Activated CD8-positive, alpha-beta T cell treated with anti-CD3 and anti-CD28 coated beads for 36 hours (primary cell): ENCODE data around the gene SURF4. TPM values are rescaled to one million over a fixed set of nuclear protein-coding genes. Genes with fewer than 3 reads are reported as not detected.

Experiments
- ATAC-seq: fragments of 200-7000 bp; cut with Tn5 transposase; one replicate; pipeline ENCODE4 v1.10.0; 2021; ENCODE audit warnings: mild to moderate bottlenecking, moderate library complexity
- CTCF ChIA-PET: fragments of 350-600 bp; sonication (Branson Sonifier 250); formaldehyde crosslinking; loops from one replicate; lab custom pipeline; 2021; ENCODE audit warnings: antibody characterized with exemption; lab: Charles Lee
- POLR2A ChIA-PET: fragments of 350-600 bp; sonication (Branson Sonifier 250); formaldehyde crosslinking; loops from one replicate; lab custom pipeline; 2021; ENCODE audit warnings: antibody characterized with exemption; lab: Charles Lee
- DNase-seq: peaks from one replicate; pipeline ENCODE4 v3.0.0-alpha.2; 2020
- H3K27ac Mint-ChIP-seq: one replicate; pipeline ENCODE4 v1.8.0; 2021; ENCODE audit warnings: mild to moderate bottlenecking, mixed read lengths
- H3K27me3 Mint-ChIP-seq: one replicate; pipeline ENCODE4 v1.8.0; 2021; ENCODE audit warnings: mixed read lengths
- H3K36me3 Mint-ChIP-seq: one replicate; pipeline ENCODE4 v1.8.0; 2021; ENCODE audit warnings: low read depth, mixed read lengths
- H3K4me1 Mint-ChIP-seq: one replicate; pipeline ENCODE4 v1.8.0; 2021; ENCODE audit warnings: low read depth, mixed read lengths
- H3K4me3 Mint-ChIP-seq: one replicate; pipeline ENCODE4 v1.8.0; 2021; ENCODE audit warnings: mild to moderate bottlenecking, moderate library complexity, mixed read lengths
- H3K9me3 Mint-ChIP-seq: one replicate; pipeline ENCODE4 v1.8.0; 2021; ENCODE audit warnings: mixed read lengths
- intact Hi-C: fragments of 100-400 bp; cut with micrococcal nuclease; formaldehyde crosslinking; loops from one replicate; pipeline ENCODE4 v1.10.0; 2022
- total RNA-seq, 2 experiments: library from RNA; stranded (reverse); gene quantifications; one replicate each; pipeline ENCODE4 v1.2.3, GENCODE V29; 2021
- TF ChIP-seq, protein P1 (sequence below): fragments of 200-600 bp; IDR thresholded peaks from one replicate; pipeline ENCODE4 v1.8.0; 2022; ENCODE audit warnings: antibody characterized with exemption, mild to moderate bottlenecking

SURF4 gene
- total RNA-seq, 2 experiments from 2014 or later, result 219 to 239 TPM

GRCh38 chr9:133357656-133358055 lies 18.2 kb downstream of the SURF4 start:
- Mint-ChIP-seq H3K4me3 (peak overlapping the region; percentile 77), H3K4me1 (peaks cover 64% of the 10 kb centered on the region), H3K27me3 (no peaks in the 10 kb centered on the region), H3K9me3 (no peaks in the 10 kb centered on the region), H3K27ac (peak overlapping the region; percentile 91), H3K36me3 (peaks cover 31% of the 10 kb centered on the region)
- CTCF ChIA-PET, result interaction anchor here (1.4 to 4.8 kb wide), 5 partner anchors 9 to 19 kb away, joined by 4 to 38 read pairs (median 6); partner anchors contain the start of genes MED22, RPL7A and STKLD1
- no peak for ATAC-seq
- intact Hi-C loops, result no loop called here
- TF ChIP-seq, protein P1, sequence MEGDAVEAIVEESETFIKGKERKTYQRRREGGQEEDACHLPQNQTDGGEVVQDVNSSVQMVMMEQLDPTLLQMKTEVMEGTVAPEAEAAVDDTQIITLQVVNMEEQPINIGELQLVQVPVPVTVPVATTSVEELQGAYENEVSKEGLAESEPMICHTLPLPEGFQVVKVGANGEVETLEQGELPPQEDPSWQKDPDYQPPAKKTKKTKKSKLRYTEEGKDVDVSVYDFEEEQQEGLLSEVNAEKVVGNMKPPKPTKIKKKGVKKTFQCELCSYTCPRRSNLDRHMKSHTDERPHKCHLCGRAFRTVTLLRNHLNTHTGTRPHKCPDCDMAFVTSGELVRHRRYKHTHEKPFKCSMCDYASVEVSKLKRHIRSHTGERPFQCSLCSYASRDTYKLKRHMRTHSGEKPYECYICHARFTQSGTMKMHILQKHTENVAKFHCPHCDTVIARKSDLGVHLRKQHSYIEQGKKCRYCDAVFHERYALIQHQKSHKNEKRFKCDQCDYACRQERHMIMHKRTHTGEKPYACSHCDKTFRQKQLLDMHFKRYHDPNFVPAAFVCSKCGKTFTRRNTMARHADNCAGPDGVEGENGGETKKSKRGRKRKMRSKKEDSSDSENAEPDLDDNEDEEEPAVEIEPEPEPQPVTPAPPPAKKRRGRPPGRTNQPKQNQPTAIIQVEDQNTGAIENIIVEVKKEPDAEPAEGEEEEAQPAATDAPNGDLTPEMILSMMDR, result no peak
- no peak for DNase-seq
- POLR2A ChIA-PET, result interaction anchor here (1.5 to 28.8 kb wide), 3 partner anchors 4 to 19 kb away, joined by 4 to 872 read pairs (median 872); partner anchors contain the start of genes MED22, RPL7A, STKLD1 and SURF1

- TF ChIP-seq, protein P1, result peak; percentile 19
- ATAC-seq (peak; percentile 86), DNase-seq (peak; percentile 95)
- peaks cover 63% of the 10 kb centered on the region for H3K4me1 Mint-ChIP-seq
- intact Hi-C loops, result no loop called here
- POLR2A ChIA-PET, result interaction anchor here (1.1 to 28.8 kb wide), 5 partner anchors 5 to 48 kb away, joined by 3 to 872 read pairs (median 4); partner anchors contain the start of genes MED22, RPL7A, STKLD1 and SURF1
- peak within 1 kb of the TSS; percentile 87 for H3K27ac Mint-ChIP-seq
- no peaks in the 10 kb centered on the region for H3K9me3 Mint-ChIP-seq
- peaks cover 31% of the 10 kb centered on the region for H3K36me3 Mint-ChIP-seq
- CTCF ChIA-PET, result interaction anchor here (0.7 to 4.8 kb wide), 9 partner anchors 8 to 48 kb away, joined by 3 to 38 read pairs (median 4); partner anchors contain the start of genes MED22, RPL7A and STKLD1
- H3K4me3 Mint-ChIP-seq, result peak within 1 kb of the TSS; percentile 90
- H3K27me3 Mint-ChIP-seq, result no peaks in the 10 kb centered on the region
Observed at GRCh38 chr9:133356391-133357091, 19.3 kb downstream of the SURF4 start, which contains the start of the genes SURF1 and SURF2. Gene SURF1 (minus strand): TSS chr9:133356487. CDS start chr9:133356453, 34 bp downstream. Gene SURF2 (plus strand): TSS chr9:133356550. CDS start chr9:133356593, 43 bp downstream.

- intact Hi-C loops, result no loop called here
- H3K4me1 Mint-ChIP-seq, result peaks cover 63% of the 10 kb centered on the region
- TF ChIP-seq, protein P1, result no peak
- DNase-seq (no peak), ATAC-seq (peak; percentile 26)
- ChIA-PET POLR2A (interaction anchor here (0.9 to 28.8 kb wide), 6 partner anchors 6 to 49 kb away, joined by 3 to 872 read pairs (median 4); partner anchors contain the start of genes MED22, RPL7A, STKLD1 and SURF1), CTCF (interaction anchor here (0.7 to 4.8 kb wide), 7 partner anchors 13 to 117 kb away, joined by 3 to 38 read pairs (median 3); no protein-coding TSS in a partner anchor)
- H3K9me3 Mint-ChIP-seq, result no peaks in the 10 kb centered on the region
- peaks cover 35% of the 10 kb centered on the region for H3K36me3 Mint-ChIP-seq
- peak overlapping the region; percentile 90 for H3K4me3 Mint-ChIP-seq
- H3K27ac Mint-ChIP-seq, result peak overlapping the region; percentile 87
- no peaks in the 10 kb centered on the region for H3K27me3 Mint-ChIP-seq
Observed at GRCh38 chr9:133355881-133356357, 19.9 kb downstream of the SURF4 start.

GRCh38 chr9:133354766-133355165 lies 21.1 kb downstream of the SURF4 start:
- intact Hi-C loops, result no loop called here
- no peaks in the 10 kb centered on the region for H3K9me3 Mint-ChIP-seq
- no peak for ATAC-seq
- no peak for DNase-seq
- H3K27ac Mint-ChIP-seq, result peak overlapping the region; percentile 87
- TF ChIP-seq, protein P1, result no peak
- no peaks in the 10 kb centered on the region for H3K27me3 Mint-ChIP-seq
- ChIA-PET POLR2A (interaction anchor here (0.6 to 28.8 kb wide), 3 partner anchors 6 to 371 kb away, joined by 3 to 872 read pairs (median 872); partner anchors contain the start of genes MED22, RPL7A, SURF1 and SURF2), CTCF (interaction anchor here (1.9 to 4.8 kb wide), 2 partner anchors 17 to 19 kb away, joined by 4 to 38 read pairs; no protein-coding TSS in a partner anchor)
- peaks cover 60% of the 10 kb centered on the region for H3K4me1 Mint-ChIP-seq
- peaks cover 42% of the 10 kb centered on the region for H3K36me3 Mint-ChIP-seq
- peak overlapping the region; percentile 90 for H3K4me3 Mint-ChIP-seq
